Bladder microvascular endothelial cell (primary cell): ENCODE results near the gene MCAT. TPM values are rescaled to one million over a fixed set of nuclear protein-coding genes. Genes with fewer than 3 reads are reported as not detected.

ENCODE experiments used
- total RNA-seq: library from RNA; depleted of rRNA; stranded (reverse); fragments of >200 nt; gene quantifications from 2 replicates; pipeline ENCODE4 v1.2.3, GENCODE V29; 2014

The MCAT gene, protein sequence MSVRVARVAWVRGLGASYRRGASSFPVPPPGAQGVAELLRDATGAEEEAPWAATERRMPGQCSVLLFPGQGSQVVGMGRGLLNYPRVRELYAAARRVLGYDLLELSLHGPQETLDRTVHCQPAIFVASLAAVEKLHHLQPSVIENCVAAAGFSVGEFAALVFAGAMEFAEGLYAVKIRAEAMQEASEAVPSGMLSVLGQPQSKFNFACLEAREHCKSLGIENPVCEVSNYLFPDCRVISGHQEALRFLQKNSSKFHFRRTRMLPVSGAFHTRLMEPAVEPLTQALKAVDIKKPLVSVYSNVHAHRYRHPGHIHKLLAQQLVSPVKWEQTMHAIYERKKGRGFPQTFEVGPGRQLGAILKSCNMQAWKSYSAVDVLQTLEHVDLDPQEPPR
- 7.1 and 9.0 TPM in 2 replicates for total RNA-seq

DNA sequence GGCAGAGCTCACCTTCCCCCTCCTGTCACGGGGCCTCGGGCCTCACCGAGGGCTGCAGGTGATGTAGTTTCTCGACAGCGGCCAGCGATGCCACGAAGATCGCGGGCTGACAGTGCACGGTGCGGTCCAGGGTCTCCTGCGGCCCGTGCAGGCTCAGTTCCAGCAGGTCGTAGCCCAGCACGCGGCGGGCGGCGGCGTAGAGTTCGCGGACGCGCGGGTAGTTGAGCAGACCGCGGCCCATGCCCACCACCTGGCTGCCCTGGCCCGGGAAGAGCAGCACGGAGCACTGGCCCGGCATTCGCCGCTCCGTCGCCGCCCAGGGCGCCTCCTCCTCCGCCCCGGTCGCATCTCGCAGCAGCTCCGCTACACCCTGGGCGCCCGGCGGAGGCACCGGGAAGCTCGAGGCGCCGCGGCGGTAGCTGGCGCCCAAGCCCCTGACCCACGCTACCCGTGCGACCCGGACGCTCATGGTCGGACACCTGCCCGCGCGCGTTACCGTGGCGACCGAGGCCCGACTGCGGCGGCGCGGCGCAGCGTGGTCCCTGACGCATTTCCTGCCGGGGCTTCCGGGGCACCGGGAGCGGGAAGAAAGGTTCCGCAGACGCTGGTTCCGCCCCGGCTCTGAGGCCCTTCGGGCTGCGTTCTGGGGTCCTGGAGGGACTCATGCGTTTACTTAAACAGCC is at the start of gene MCAT:
TSS of gene MCAT (minus strand) at position 519 of the 683 bp plus-strand sequence. CDS start at position 469, 50 bp downstream.

GRCh38 chr22:43186272-43187170 is 43.3 kb upstream of the MCAT start, which contains the start of gene TTLL12:
TTLL12 (minus strand) TSS chr22:43187134; CDS start chr22:43187069, 65 bp downstream.

DNA sequence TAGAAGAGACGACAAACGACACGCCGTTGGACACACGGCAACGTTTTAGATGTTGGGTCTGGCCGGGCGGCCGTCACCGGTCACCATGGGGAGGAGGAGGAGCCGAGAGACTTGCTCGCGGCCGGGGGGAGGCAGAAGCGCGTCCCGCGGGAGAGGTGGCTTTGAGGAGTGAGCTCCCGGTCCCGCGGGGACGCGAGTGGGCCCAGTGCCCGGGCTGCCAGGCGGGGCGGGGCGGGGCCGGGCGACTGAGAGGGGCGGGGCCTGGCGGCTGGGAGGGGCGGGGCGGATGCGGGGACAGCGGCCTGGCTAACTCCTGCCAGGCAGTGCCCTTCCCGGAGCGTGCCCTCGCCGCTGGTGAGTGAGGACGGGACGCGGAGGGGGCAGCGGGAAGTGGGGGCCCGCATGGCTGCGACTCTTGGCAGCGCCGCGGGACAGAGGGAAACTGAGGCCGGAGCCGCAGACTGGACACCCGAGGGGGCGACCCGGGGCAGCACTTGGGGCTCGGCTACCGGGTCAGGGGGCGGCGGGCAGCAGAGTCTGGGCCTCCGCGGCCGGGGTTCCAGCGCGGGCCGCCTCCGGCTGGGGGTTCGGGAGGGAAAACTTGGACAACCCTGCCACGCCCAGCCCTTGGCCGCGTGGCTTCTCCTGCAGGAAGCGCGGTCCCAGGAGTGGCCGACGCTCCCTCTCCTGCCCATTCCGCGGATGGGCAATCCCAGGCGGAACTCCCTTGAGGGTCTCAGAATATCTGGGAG is 8.2 kb upstream of the MCAT start, which contains the start of gene TSPO:
TSS of gene TSPO (plus strand) at position 309 of the 752 bp plus-strand sequence. CDS start 7,680 bp downstream, outside the sequence.

DNA sequence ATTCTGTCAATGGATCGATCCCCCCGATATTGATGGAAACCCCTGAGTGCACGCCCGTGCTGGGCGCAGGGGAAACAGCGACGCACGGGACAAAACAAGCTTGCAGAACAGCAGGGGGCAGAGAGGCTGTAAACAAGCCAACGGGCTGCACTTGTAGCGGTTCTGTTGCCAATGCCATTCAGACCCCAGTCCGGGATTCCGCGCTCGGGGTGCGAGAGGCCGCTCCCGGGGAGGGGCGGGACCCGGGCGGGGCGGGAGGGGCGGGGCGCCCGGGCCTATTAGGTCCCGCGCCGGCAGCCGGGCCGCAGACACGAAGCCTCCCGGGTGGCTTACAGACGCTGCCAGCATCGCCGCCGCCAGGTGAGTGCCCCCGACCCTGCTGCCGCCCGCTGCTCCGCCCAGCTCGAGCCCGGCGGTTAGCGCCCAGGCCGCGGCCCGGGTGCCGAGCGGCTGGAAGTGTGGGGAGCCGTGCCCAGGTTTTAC is 32.7 kb downstream of the MCAT start, which contains the start of gene BIK:
TSS of gene BIK (plus strand) at position 307 of the 483 bp plus-strand sequence. CDS start 13,273 bp downstream, outside the sequence.

DNA sequence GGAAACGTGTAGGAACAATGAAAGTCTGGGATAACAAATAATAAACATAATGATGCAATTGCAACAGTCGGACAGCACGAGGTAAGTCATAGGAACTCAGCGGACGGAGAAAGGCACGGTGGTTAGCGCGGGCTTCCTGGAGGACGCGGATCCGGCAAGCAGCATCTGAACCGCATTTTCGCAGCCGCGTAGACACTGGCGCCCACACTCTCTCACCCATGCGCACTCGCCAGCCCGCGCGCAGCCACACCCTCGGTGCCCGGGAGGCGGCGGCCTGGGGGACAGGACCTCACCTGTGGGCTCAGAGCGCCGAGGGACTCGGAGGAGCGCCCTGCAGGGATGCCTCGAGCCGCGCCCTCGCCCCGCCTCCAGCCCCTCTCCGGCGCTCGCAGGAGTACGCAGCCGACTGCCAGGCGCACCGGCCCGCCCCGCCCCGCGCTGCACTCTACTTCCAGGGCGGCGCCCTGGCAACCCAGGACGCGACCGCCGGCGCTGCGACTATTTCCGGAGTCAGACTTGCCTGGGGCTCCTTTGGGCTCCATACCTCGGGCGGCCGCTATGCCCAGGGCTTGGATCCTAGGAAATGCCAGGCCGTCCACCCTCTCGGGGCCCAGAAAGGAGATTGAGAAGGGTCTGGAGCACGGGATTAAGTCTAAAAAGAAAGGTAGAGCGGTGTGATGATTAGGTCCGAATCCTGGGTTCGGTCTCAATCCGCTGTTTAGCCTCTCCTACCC is 54.0 kb downstream of the MCAT start, which contains the start of gene TTLL1:
TSS of gene TTLL1 (minus strand) at position 408 of the 734 bp plus-strand sequence. CDS start 13,805 bp downstream, outside the sequence.

Other genes with a start within 250 kb of the MCAT start
- gene PACSIN2, start 128.2 kb downstream of the MCAT start, total RNA-seq: 48.2 and 103 TPM in 2 replicates
- 7.1 and 14.0 TPM in 2 replicates for gene TTLL1, start 54.0 kb downstream of the MCAT start, total RNA-seq
- gene BIK, start 32.6 kb downstream of the MCAT start, total RNA-seq: 2.0 and 2.3 TPM in 2 replicates
- gene TSPO, start 8.2 kb upstream of the MCAT start, total RNA-seq: 219 and 415 TPM in 2 replicates
- 17.0 and 21.5 TPM in 2 replicates for gene TTLL12, start 43.7 kb upstream of the MCAT start, total RNA-seq
- 0.16 and 0.38 TPM in 2 replicates for gene SCUBE1, start 200.0 kb upstream of the MCAT start, total RNA-seq